Measurements from ENCODE around the gene DENND2D.

DENND2D gene

DNA sequence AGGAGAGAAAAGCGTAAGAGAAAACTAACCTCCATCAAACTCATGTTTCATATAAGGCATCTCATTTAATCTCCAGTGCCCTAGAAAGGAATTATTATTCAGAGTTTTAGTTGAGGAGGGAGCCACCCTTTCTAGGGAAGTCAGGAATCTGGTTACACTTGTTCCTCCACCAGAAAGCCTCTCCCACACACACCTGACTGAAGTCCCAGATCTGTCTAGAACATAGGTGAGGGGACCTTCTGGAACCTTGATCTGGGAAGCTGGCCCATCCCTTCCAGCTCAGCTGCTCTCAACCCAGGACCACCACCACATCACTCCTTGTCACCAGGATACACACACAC lies 1.9 kb upstream of the DENND2D start:
- DNase-seq: no peak

DNA sequence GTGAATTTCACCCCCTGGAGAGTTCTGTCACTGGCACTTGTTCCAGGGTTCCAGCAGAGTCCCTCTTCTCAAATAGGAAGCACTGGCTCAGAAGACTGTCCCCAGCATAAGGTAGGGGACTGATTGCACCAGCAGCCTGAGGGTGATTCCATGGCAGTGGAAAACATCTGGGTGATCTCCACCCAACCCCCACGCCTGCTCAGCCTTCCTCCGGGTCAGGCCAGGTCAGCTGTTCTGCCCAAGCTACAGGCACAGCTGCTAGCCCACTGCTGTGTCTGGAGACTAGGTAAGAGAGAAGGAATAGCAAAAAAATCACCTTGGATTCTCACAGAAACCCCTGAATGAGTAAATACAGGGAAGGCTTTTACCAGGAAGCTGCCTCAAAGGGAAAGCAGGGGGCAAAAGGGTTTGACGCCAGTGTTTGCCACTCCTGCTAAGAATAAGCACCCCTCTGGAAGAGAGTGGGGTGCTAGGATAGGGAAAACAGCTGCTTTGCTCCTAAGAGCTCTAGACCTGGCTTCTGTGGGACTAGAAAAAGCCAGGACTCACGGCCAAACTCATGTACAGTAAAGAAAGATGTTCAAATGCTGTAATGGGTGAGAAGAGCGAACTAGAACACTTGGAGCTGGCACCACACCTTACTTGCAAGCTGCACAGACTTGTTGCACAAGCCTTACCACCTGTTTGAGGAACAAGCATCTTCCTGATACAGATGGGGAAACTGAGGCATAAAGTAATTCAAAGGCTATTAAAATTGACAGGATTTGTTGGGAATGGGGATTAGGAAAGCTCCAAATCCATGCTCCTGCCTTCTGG lies 1.0 kb upstream of the DENND2D start:
- no peak for DNase-seq

DNA sequence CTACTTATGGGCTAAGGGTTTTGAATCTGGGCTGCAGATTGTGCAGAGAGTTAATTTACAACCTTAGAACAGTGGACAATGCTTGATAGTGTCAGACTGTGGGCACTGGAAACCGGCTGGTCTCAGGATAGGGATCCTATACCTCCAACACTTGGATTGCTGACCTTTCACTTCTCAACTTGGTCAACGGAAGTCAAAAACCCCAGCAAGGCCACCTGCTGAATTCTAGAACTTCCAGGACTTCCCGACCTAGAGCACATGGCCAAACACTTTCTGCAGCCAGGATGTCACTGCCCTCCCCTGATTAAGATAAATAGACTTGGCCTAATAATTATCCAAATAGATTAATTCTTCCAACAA lies 336 bp upstream of the DENND2D start:
- DNase-seq: no peak

DNA sequence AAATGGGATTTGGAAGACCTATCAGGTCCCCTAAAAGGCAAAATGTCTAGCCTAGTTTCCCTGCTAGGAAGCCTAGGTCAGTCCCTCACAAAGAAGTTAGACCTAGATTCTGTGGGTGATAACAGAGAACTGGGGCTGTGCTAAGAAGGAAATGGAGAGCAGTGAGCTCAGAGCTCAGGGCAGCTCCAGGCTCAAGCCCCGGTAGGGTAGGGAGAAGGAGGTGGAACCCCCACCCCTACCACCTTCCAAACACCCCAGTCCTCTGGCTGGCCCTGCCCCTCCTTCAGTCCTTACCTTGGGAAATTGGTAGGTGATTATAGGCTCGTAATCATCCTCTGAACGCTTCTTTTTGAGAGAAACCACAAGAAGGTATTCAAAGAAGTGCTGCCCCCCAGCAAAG lies 1.1 kb downstream of the DENND2D start:
- DNase-seq: no peak

DNA sequence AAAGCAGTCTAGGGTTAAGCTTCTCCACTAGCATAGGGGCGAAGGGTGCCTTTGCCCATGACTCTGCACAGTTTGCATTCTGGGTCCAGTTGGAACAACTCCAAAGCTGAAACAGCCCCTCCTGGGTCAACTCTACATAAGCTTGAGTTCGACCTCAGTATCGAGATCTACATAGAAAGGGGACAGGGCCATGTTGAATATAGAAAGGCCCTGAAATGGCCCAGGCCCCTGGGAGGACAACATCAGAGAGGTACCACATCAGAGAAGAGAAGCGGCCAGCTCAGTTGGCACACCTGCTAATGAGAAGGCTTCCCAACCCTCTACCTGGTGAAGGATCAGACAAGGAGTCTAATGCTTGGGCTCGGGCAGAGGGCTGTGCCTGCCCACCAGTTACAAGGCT lies 1.6 kb downstream of the DENND2D start:
- no peak for DNase-seq

DNA sequence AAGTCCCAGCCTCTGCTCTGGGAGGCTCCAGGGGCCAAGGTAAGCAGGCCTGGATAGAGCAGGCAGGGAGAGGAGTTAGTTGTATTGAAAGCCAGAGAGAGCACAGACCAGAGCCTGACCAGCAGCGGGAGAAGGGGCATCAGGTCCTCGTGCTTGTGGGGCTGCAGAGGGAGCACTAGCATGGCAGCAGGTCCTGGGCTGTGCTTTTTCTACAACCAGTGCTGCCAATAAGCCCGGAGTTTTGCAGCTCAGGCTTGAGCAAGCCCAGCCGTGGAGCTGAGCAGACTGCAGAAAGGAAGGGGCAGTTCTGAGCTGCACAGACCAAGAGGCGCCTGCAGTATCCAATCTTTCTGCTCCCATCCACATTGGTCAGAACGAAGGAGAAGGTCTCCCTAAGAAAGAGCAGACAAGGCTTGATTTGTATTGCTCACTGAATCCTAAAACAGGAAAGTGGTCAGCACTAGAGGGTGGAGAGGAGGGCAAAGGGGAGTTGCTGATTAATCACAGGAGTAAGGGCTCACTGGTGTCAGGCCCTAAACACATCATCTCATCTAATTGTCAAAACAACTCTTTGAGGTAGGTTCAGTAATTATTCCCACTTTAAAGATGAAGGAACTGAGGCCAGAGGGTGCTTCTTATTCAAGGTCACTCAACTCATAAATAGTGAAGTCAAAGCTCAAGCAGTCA lies 2.7 kb downstream of the DENND2D start:
- DNase-seq: no peak

DNA sequence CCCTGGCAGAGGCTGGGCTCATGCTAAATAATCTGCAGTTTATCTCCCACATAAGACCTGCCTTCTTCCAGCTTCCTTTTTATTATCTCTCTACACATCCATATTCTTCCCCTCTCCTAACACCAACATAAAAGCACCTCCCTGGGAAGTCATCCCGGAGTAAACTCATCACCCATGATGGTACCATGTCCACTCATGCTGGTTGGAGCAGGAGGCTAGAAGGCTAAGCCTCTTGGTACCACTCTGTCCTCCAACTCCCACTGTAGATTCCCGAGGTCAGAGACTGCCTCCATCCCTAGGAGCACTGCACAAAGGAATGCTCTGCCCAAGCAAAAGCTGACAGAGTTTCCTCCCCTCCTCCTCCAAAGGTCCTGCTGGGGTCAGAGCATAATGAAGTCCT lies 4.2 kb downstream of the DENND2D start:
- DNase-seq: no peak

DNA sequence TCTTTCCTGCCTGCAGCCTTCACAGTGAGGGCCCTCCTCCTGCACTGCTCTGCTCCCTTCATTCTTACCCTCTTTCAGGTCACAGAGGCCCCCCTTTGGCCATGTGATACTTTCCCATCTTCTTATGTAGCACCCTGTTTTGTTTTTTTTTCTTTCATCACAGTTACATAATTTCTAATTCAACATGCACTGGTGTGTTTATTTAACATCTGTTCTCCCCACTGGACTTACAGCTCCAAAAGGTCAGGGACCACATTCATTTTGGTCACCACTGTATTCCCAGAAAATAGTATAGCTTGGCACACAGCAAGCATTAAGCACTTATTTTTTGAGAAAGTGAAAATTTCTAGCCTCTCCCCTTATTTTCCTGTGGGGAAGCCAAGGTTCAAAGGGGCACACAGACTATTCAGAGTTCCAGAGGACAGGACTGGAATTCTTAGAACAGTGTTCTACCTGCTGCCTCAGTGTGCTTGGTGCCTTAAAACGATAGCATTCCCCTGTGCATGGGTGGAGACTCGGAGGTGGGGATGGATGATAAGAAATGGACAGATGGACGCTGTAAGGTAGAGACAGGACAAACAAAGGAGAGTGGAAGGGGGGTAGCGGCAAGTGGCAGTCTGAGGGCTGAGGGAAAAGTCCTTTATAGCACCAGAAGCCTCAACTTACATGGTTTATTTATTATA lies 5.3 kb downstream of the DENND2D start:
- DNase-seq: no peak

DNA sequence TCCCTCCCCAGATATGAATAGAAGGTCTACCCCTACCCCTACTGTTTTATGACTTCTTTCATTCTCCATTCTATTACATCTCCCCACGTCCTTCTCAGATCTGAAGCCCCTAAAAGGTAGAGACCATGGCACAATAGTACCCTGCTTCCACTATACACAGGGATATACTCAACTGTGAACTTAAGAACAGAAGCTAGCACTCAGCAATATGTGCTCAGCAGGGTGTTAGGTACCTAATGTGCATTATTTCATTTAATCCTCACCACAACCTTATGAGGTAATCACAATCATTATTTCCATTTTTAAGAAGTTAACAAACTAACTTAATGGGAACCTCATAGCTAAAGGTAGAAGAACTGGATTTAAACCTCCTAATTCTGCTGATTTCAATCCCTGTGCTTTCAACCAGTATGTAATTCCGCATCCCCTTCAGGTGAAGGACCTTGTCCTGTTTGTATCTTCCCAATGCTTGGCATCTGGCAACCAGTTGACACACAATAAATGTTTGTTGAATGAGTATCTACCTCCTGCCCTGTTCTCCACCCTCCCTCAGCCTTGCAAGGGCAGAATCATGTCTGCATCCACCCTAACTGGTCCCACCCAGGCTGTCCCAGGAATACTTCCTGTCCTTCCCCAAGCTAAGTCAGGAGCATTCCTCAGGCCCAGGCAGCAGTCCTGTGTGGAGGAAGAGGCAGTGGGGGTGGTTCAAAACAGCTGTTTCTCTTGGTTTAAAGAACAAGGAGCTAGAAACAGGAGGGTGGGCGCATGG lies 6.5 kb downstream of the DENND2D start:
- DNase-seq: no peak

DNA sequence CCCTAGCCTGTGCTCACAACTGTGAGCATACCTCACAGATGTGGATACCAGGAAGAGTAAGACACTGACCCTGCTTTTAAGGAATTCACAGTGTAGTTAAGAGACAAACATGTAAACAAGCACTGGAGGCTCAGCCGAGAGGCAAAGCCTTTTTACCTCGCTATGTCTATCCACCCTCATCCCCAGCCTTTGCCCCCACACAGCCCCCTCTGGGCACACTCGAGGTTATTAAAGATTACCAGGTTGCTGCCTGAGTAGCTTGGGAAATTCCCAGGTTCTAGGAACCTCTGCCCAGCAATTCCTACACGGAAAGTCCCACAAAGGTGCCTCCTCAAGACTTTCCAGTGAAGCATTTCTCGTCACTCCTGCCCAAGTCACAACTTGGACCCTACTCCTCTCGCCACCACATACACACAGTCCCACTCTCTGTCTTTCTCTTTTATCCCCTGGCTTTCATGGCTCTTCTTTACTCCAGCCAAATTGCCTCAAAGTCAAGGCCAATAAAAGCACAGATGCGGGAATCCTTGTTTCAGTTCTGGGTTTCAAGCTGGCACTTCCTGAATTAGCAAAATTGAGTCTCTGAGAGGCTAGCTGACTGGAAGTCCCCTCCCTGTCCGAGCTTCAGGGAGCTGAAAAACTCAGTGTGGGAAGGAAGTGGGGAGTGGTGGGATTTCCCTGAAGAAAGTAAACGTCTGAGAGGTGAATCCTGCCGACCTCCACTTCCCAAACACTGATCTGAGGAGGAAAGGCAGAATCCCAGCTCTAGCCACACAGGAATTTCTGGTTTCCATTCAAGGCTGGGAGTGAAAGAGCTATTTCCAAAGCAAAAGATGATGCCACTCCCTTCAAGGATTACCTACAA lies 7.6 kb downstream of the DENND2D start:
- no peak for DNase-seq

DNA sequence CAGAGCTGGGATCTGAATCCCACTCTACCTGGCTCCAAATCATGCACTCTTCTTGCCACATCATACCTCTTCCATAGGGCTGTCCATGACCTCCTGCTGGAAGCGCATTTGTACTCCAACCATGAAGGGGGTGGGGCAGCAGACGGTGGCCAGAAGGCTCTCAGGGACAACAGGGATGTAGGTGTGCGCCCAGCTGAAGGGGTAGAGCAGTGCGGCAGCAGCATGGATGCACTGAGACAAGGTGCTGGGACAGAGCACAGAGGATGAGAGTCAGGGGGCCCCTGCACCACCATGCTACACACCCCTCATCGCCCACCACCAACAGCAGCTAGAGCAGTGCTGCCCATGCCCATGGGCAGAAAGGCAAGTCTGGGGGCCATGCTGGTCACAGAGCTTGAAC lies 8.4 kb downstream of the DENND2D start:
- DNase-seq: no peak

DNA sequence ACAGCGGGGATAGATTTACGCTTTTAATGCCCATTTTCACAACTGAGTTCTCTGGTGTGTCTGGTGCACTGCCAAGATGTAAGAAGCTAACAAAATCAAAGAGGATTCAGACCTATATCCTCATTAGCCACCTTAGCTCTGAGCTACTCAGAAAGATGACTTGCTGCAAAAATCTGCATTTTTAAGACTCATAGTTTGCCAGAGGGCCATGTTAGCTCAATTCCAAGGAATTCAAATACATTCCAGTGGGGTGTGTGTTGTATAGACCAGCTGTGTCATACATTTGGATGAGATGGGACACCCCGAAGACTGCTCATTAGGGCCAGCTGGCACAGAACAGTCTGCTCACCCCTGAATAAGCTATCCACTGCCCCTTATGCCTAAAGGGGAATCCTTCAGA lies 8.9 kb downstream of the DENND2D start:
- DNase-seq: no peak

DNA sequence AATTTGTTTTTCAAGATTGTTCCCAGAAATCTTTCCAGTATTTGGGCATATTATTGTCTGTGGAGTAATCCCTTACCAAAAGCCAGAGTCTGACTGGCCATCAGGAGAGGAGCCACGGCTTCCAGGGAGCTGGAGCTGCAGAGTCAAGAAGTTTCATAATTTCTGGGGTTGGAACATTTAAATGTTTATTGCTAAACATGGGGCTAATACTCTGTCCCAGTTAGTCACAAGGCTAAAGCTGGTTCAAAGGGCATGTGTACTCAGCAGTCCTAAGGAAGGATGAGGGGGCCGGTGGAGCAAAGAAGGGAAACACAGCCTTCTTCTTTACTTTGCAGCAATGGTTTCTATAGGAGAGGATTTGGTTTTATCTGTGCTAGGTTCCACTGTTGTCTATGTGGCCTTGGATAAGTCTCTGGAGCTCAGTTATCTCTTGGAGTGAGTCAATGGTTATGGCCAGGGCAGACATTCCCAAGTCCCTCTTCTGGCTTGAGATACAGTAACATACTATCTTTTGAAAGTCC lies 9.5 kb downstream of the DENND2D start:
- no peak for DNase-seq

DNA sequence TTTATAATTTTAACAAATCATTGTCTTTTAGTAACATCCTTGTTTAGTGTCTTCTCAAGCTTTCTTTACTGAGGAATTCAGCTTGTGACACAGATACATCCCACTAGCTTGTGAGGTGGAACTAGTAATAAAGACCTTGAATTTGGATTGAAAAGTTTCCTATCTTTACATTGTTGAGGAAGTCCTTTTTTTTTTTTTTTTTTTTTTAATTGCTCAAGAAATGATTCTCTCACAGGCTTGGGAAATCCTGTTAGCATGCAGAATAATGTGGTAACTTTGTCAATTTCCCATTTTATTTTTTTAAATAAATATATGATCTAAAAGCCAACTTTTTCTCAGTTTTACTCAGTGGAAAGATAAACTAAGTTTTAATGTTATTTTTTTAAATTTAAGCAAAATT lies 15.8 kb downstream of the DENND2D start:
- no peak for DNase-seq

DNA sequence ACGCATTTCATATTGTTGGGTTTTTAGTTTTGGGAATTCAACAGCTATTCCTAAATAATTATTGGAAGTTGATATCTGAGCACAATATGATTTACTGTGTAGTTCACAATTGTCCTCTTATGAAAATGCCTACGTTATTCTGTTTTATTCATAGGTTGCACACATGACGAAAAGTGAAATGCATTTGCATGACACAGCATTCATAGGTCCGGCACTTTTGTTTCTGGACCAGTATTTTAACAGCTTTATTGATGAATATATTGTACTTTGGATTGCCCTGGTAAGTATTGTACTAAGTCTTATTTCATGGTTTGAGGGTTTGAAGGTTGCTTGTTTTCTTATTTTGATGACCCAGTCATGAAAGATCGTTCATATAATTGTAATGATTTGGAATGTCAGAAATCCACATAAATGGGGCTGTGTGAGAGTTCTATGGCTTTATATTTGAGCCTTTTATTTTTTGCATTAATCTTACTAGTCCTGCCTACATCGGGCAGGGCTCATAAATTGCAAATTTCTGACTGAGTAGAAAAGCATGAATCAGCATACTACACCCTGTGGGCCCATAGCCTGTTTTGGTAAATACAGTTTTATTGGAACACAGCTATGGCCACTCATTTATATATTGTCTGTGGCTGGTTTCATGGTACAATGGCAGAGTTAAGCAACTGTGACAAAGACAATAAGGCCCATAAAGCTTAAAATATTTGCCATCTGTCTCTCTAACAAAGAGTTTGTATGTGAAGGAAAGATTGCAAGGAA lies 17.0 kb downstream of the DENND2D start:
- DNase-seq: no peak

DNA sequence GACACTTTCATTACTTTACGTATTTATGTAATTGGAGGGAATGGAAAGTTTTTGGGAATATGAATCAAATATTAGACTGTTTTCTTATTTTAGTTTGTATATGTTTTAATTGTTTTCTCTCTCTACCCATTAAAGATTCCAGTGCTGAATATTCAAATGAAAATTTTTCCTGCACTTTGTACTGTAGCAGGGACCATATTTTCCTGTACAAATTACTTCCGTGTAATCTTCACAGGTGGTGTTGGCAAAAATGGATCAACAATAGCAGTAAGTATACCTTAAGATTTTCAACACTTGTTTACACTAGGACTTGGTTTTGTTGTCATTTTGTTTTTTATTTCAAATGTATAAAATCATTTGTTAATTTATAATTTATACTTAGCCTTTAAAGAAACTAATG lies 18.4 kb downstream of the DENND2D start:
- no peak for DNase-seq

DNA sequence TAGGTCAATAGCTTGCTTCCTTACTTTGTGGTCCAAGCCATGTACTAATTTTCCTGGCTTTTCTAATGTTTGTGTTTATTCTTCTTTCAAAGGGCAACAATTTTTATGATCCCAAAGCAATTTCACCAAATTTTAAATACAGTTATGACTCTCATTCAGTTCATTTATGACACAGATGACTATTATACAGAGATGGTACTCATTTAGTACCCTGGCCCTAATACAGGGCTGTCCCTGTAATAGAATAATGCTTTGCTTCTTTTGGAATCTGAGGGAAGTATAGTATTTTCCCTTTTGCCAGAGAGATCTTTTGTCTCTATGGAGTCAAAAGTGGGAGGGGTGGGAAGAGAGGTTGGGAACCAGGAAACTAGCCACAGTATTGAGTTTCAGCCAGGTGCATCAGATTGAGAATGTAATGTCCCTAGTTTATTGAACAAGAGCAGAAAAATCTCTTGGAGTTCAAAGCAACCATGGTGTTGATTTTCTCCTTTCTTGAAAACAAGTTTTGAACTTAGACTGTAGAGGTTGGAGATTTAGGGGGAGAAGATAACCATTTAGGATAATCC lies 20.4 kb downstream of the DENND2D start:
- no peak for DNase-seq

DNA sequence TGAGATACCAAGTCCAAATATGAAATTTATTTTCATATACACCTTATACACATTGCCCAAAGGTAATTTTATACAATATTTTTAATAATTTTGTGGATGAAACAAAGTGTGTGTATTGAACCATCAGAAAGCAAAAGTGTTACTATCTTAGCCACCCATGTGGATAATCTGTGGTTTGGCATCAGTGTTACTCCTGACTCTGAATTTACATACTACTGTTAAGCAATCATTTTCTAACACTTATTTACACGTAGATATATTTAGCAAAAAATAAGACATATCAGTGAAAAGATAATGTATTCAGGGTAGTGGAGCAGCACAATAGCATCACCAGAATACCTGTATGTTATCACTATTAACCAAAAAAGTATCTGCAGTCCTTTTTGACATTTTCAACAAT lies 23.8 kb downstream of the DENND2D start:
- DNase-seq: no peak

DNA sequence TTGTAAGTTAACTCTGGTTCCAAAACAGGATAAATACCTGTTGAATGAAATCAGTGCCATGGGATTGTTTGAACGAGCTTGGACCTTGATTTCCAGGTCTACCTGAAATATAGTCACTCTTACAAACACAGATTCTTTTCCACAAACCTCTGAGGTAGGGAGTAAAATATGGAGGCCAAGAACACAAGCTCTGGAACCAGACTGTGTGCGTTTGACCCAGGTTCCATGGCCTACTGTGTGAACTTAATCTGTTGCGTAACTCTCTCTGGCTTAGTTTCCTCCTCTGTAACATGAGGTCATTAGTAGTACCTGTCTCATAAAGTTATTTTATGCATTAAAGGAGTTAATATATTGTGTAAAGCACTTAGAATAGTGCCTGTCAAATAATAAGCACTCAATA lies 25.1 kb downstream of the DENND2D start:
- no peak for DNase-seq

DNA sequence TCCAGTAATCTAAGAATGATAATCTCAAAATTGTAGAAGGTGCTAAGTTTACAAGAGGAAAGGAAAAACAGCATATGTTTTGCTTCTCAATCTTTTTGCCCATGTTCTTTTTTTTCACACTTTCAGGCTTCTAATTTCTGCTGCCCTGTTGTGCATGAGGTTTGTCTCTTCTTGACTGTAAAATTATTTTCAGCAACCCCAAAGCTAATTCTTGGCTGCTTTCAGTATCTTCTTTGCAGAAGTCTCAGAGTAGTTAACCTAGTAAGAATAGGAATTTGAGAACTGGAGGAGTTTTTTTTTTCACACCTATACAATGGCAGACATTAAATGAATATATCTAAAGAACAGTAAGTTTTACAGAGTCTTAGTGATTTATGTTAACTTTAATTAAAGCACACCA lies 26.4 kb downstream of the DENND2D start:
- DNase-seq: no peak

DNA sequence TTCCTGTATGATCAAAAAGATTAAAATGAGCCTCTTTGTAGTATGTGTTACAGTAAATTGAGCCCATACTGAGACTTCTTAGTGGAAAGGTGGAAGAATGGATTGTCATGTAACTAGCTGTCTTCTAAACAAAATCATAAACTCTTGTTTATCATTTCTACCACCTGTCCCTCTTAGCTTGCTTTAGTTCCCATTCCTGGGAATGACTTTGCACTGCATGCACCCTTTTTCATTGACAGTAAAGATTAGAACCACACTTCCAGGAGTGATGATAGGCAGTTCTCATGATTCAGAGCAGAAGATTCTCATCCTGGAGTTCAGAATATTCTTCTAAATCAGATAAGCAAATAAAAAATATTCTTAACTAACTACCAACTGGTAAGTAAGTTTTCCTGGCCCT lies 28.0 kb downstream of the DENND2D start:
- no peak for DNase-seq

All from stimulated activated CD4-positive, alpha-beta T cell treated with anti-CD3 and anti-CD28 coated beads, Interleukin-2, amount 100 ng/mL, for 48 hours (primary cell).